AG08395 (cell line): ENCODE data around the gene STK38L.

Experiments used
- DNase-seq: peaks from one replicate; pipeline ENCODE4 v3.0.0; 2012; ENCODE audit warnings: mixed read lengths, low spot score

Gene STK38L

GRCh38 chr12:27319848-27320247 lies 75.8 kb downstream of the STK38L start:
- no peak for DNase-seq

- DNase-seq: peak; percentile 29
These were observed 80.4 kb downstream of the STK38L start for GRCh38 chr12:27324530-27324929.

- DNase-seq: peak; percentile 21
These were observed 86.8 kb downstream of the STK38L start for GRCh38 chr12:27330846-27331245.

- DNase-seq: peak; percentile 87
These were observed 87.3 kb downstream of the STK38L start for GRCh38 chr12:27331291-27331926.

GRCh38 chr12:27331927-27332324 lies 87.8 kb downstream of the STK38L start:
- no peak for DNase-seq

- DNase-seq: no peak
These were observed 88.3 kb downstream of the STK38L start for GRCh38 chr12:27332407-27332713.

- DNase-seq: peak; percentile 65
These were observed 88.8 kb downstream of the STK38L start, which contains the start of gene BMAL2 for GRCh38 chr12:27332714-27333402. Gene BMAL2, plus strand, starts transcription at chr12:27332836. Its CDS starts 237 bp downstream, at chr12:27333073.

GRCh38 chr12:27333403-27334009 lies 89.4 kb downstream of the STK38L start:
- DNase-seq: peak; percentile 9

GRCh38 chr12:27334042-27334720 lies 90.1 kb downstream of the STK38L start:
- no peak for DNase-seq

- DNase-seq: no peak
These were observed 90.6 kb downstream of the STK38L start for GRCh38 chr12:27334721-27335082.

- no peak for DNase-seq
These were observed 91.5 kb downstream of the STK38L start for GRCh38 chr12:27335364-27336281.

GRCh38 chr12:27336282-27336653 lies 92.2 kb downstream of the STK38L start:
- no peak for DNase-seq

GRCh38 chr12:27337376-27337775 lies 93.3 kb downstream of the STK38L start:
- no peak for DNase-seq

- no peak for DNase-seq
These were observed 94.4 kb downstream of the STK38L start for GRCh38 chr12:27338473-27338872.

- DNase-seq: no peak
These were observed 96.9 kb downstream of the STK38L start for GRCh38 chr12:27340971-27341370.

- no peak for DNase-seq
These were observed 98.5 kb downstream of the STK38L start for GRCh38 chr12:27342536-27342935.

GRCh38 chr12:27343255-27344000 lies 99.3 kb downstream of the STK38L start:
- DNase-seq: peak; percentile 89

GRCh38 chr12:27344246-27344645 lies 100.2 kb downstream of the STK38L start:
- no peak for DNase-seq

GRCh38 chr12:27344760-27345159 lies 100.7 kb downstream of the STK38L start:
- no peak for DNase-seq

- DNase-seq: no peak
These were observed 101.3 kb downstream of the STK38L start for GRCh38 chr12:27345376-27345775.

- no peak for DNase-seq
These were observed 103.7 kb downstream of the STK38L start for GRCh38 chr12:27347779-27348178.
